Activated naive CD8-positive, alpha-beta T cell treated with anti-CD3 and anti-CD28 coated beads, Interleukin-2, amount 50 U/mL, for 16 hours (primary cell): ENCODE data around the gene CYP21A2.
"Not testable (repeated sequence)": the region's sequence is repeated elsewhere in the genome, so short reads cannot be mapped to it uniquely, and the experiment has no call there.

Experiments
- DNase-seq: peaks from one replicate; pipeline ENCODE4 v3.0.0-alpha.2; 2020; ENCODE audit warnings: low read depth, low spot score

The CYP21A2 gene

GRCh38 chr6:32052626-32053025 is 14.4 kb downstream of the CYP21A2 start:
- not testable (repeated sequence) for DNase-seq

- DNase-seq = not testable (repeated sequence)
Measured at GRCh38 chr6:32053314-32053713, 15.1 kb downstream of the CYP21A2 start.

GRCh38 chr6:32055756-32056155 is 17.5 kb downstream of the CYP21A2 start:
- DNase-seq = not testable (repeated sequence)

GRCh38 chr6:32056254-32056653 is 18.0 kb downstream of the CYP21A2 start:
- no peak for DNase-seq

GRCh38 chr6:32057966-32058365 is 19.8 kb downstream of the CYP21A2 start:
- DNase-seq = no peak

- no peak for DNase-seq
Measured at GRCh38 chr6:32058511-32058963, 20.3 kb downstream of the CYP21A2 start.

- no peak for DNase-seq
Measured at GRCh38 chr6:32060966-32061655, 22.9 kb downstream of the CYP21A2 start.

- no peak for DNase-seq
Measured at GRCh38 chr6:32064706-32065105, 26.5 kb downstream of the CYP21A2 start.

- not testable (repeated sequence) for DNase-seq
Measured at GRCh38 chr6:32067521-32067920, 29.3 kb downstream of the CYP21A2 start.

- DNase-seq = not testable (repeated sequence)
Measured at GRCh38 chr6:32068315-32068714, 30.1 kb downstream of the CYP21A2 start.

GRCh38 chr6:32068867-32069266 is 30.7 kb downstream of the CYP21A2 start:
- DNase-seq = no peak

GRCh38 chr6:32069460-32069859 is 31.2 kb downstream of the CYP21A2 start:
- DNase-seq = no peak

- no peak for DNase-seq
Measured at GRCh38 chr6:32069878-32070515, 31.8 kb downstream of the CYP21A2 start.

GRCh38 chr6:32070814-32071543 is 32.8 kb downstream of the CYP21A2 start:
- no peak for DNase-seq

- DNase-seq = no peak
Measured at GRCh38 chr6:32073101-32073500, 34.9 kb downstream of the CYP21A2 start.

- no peak for DNase-seq
Measured at GRCh38 chr6:32073613-32074012, 35.4 kb downstream of the CYP21A2 start.

- DNase-seq = no peak
Measured at GRCh38 chr6:32074996-32075532, 36.8 kb downstream of the CYP21A2 start.

GRCh38 chr6:32075781-32076180 is 37.6 kb downstream of the CYP21A2 start:
- no peak for DNase-seq

- DNase-seq = no peak
Measured at GRCh38 chr6:32076321-32076809, 38.1 kb downstream of the CYP21A2 start.

- DNase-seq = no peak
Measured at GRCh38 chr6:32079566-32080290, 41.5 kb downstream of the CYP21A2 start.
